Adrenal gland (tissue), 12 donors: ENCODE data around the gene USP49. TPM values are rescaled to one million over a fixed set of nuclear protein-coding genes. Genes with fewer than 3 reads are reported as not detected.
A peak's percentile ranks its signal among the peaks of the same experiment; 100 is the strongest.

Source experiments
- DNase-seq, 7 donors: peaks; one replicate each; pipeline ENCODE4 v3.0.0-alpha.2; 2019 to 2020
- H3K27ac ChIP-seq, 5 donors: fragments of 200-600 bp; sonication (generic) in 4 of 5; 1 replicate in 3 of 5; 2 replicates in 2 of 5; pipeline versions ENCODE4 v1.5.1 to v1.8.0; 2016 to 2020; ENCODE audit warnings: mild to moderate bottlenecking in 1 of 5
- H3K27me3 ChIP-seq: fragments of 200-600 bp; 2 replicates; pipeline ENCODE4 v1.8.0; 2021
- H3K36me3 ChIP-seq, 2 donors: fragments of 200-600 bp; replicated peaks in 1 of 2; 1 replicate in 1 of 2; 2 replicates in 1 of 2; pipeline versions ENCODE4 v1.5.1 to v1.8.0; 2018 to 2022
- H3K4me1 ChIP-seq, 2 donors: fragments of 200-600 bp; replicated peaks in 1 of 2; 1 replicate in 1 of 2; 2 replicates in 1 of 2; pipeline versions ENCODE4 v1.5.1 to v1.8.0; 2018 to 2021
- H3K4me3 ChIP-seq, 4 donors: fragments of 200-600 bp; sonication (generic) in 3 of 4; one replicate each; pipeline ENCODE4 v1.5.1; 2016 to 2018
- H3K9me3 ChIP-seq, 3 donors: fragments of 200-600 bp; sonication (generic) in 1 of 3; replicated peaks in 1 of 3; 1 replicate in 2 of 3; 2 replicates in 1 of 3; pipeline versions ENCODE4 v1.5.1 to v1.8.0; 2016 to 2021
- CTCF ChIP-seq, 6 experiments: fragments of 450-650 bp in 4 of 6; fragments of 200-600 bp in 2 of 6; sonication (generic) in 1 of 6; IDR thresholded peaks; 1 replicate in 5 of 6; 2 replicates in 1 of 6; pipeline versions ENCODE4 v1.5.1 to v1.8.0; 2016 to 2021; ENCODE audit warnings: antibody characterized with exemption in 6 of 6, mild to moderate bottlenecking in 2 of 6, moderate library complexity in 1 of 6
- POLR2A ChIP-seq, 2 donors: fragments of 450-650 bp; IDR thresholded peaks; one replicate each; pipeline ENCODE4 v1.6.1; 2017; ENCODE audit warnings: antibody characterized with exemption in 2 of 2, mild to moderate bottlenecking in 2 of 2, moderate library complexity in 1 of 2
- WGBS, 4 donors: extraction: QIAGEN DNeasy Blood & Tissue Kit in 2 of 4; methylation state at CpG; one replicate each; pipeline versions ENCODE4 v1.1.5 to v1.1.7; 2013 to 2017; 5-methylcytosine and 5-hydroxymethylcytosine counted together
- intact Hi-C, 2 donors: fragments of 100-400 bp; cut with DNase I; formaldehyde crosslinking; loops; one replicate each; pipeline versions ENCODE4 v1.14.1 to v1.15.0; 2022 to 2023
- polyA plus RNA-seq, 3 donors: library from polyadenylated mRNA; stranded (reverse); fragments of 200-250 nt in 2 of 3; fragments of 350-450 nt in 1 of 3; fragmentation: Illumina TruSeq in 1 of 3; extraction: RNeasy Lipid Tissue Mini Kit (QIAGEN cat#74804) in 1 of 3; gene quantifications; one replicate each; pipeline ENCODE4 v1.2.3, GENCODE V29; 2013 to 2014
- total RNA-seq, 9 donors: library from RNA; depleted of rRNA in 4 of 9; stranded (reverse); fragments of >200 nt in 4 of 9; fragments of 120-200 nt in 1 of 9; fragmentation: NEBNext Ultra II Directional in 1 of 9; extraction: Animal tissue kit (Norgen Biotek cat#: 25700) in 1 of 9; gene quantifications; one replicate each; pipeline versions ENCODE4 v1.1.0 to v1.2.4, GENCODE V29; 2013 to 2023
- donor health status: healthy with polysubstance abuse.
- donor health status: Bipolar disorder and iron deficiency.
- donor health status: DM: yes; HTN: yes; CAD: no.
- donor health status: DM: no; HTN: no; CAD: no.
- donor health status: DM: no; HTN: no; CAD: no.
- donor health status: DM: yes; HTN: yes; CAD: no.

USP49 gene
- total and polyA plus RNA-seq, 12 donors: 1.5 to 6.2 (median 3.4) TPM

GRCh38 chr6:41936073-41936837 is 41.1 kb upstream of the USP49 start:
- no peak overlapping the region for H3K4me3 ChIP-seq
- DNase-seq: peak; percentile 84 to 95 (median 92)
- 16 to 36% (median 31%) methylated on average over 6 to 10 of the region's 10 CpGs for WGBS, 4 donors
- H3K4me1 ChIP-seq: peaks cover 28 to 51% of the 10 kb centered on the region in 2 donors
- no peaks in the 10 kb centered on the region for H3K9me3 ChIP-seq
- H3K27ac ChIP-seq: peak overlapping the region; percentile 32 to 97 (median 56)
- intact Hi-C loops: loop anchor here (5.0 to 10.0 kb wide), 3 partner anchors 91 to 151 kb away; partner anchors contain the start of genes PRICKLE4 (in 2 of the 2) and TOMM6 (in 2 of the 2)
- TF ChIP-seq CTCF (IDR thresholded peaks at IDR 0.05): peak; percentile 80 to 95 (median 91)
- peak in 1 of 2 donors; percentile 48 for TF ChIP-seq POLR2A (IDR thresholded peaks at IDR 0.05)
- H3K36me3 ChIP-seq: peaks cover 0 to 52% of the 10 kb centered on the region in 2 donors
- H3K27me3 ChIP-seq: no peaks in the 10 kb centered on the region

- peak in 2 of 7 donors; percentile 18 to 35 for DNase-seq
- WGBS, 4 donors: 50 to 71% (median 65%) methylated on average over 1 to 8 of the region's 8 CpGs
- intact Hi-C loops: loop anchor here (5.0 to 10.0 kb wide), 3 partner anchors 91 to 151 kb away; partner anchors contain the start of genes PRICKLE4 (in 2 of the 2) and TOMM6 (in 2 of the 2)
- H3K27ac ChIP-seq: peak overlapping the region; percentile 32 to 97 (median 56)
- H3K4me1 ChIP-seq: peaks cover 28 to 51% of the 10 kb centered on the region in 2 donors
- TF ChIP-seq CTCF (IDR thresholded peaks at IDR 0.05) (no peak), POLR2A (IDR thresholded peaks at IDR 0.05) (no peak)
- no peak overlapping the region for H3K4me3 ChIP-seq
- H3K9me3 ChIP-seq: no peaks in the 10 kb centered on the region
- no peaks in the 10 kb centered on the region for H3K27me3 ChIP-seq
- peaks cover 0 to 58% of the 10 kb centered on the region in 2 donors for H3K36me3 ChIP-seq
These were observed 40.5 kb upstream of the USP49 start for GRCh38 chr6:41935685-41936072.

GRCh38 chr6:41935193-41935574 is 40.0 kb upstream of the USP49 start:
- H3K4me3 ChIP-seq: no peak overlapping the region
- intact Hi-C loops: loop anchor here (5.0 to 10.0 kb wide), 3 partner anchors 90 to 150 kb away; partner anchors contain the start of genes PRICKLE4 (in 2 of the 2) and TOMM6 (in 2 of the 2)
- H3K36me3 ChIP-seq: peaks cover 0 to 63% of the 10 kb centered on the region in 2 donors
- H3K4me1 ChIP-seq: peaks cover 28 to 46% of the 10 kb centered on the region in 2 donors
- TF ChIP-seq CTCF (IDR thresholded peaks at IDR 0.05): no peak
- no peak for TF ChIP-seq POLR2A (IDR thresholded peaks at IDR 0.05)
- 35 to 70% (median 50%) methylated on average over 1 of the region's 1 CpG for WGBS, 4 donors
- H3K27me3 ChIP-seq: no peaks in the 10 kb centered on the region
- peak overlapping the region in 2 of 5 donors; percentile 16 to 85 for H3K27ac ChIP-seq
- DNase-seq: no peak
- no peaks in the 10 kb centered on the region for H3K9me3 ChIP-seq
